T-helper 22 cell (primary cell): Measurements from ENCODE around the gene NFATC1.

Experiments used
- DNase-seq: peaks from one replicate; pipeline ENCODE4 v3.0.0-alpha.2; 2020; ENCODE audit warnings: low read depth

NFATC1 gene

GRCh38 chr18:79395761-79396404, at the start of gene NFATC1:
Gene NFATC1, plus strand, starts transcription at chr18:79395930. Its CDS starts 295 bp downstream, at chr18:79396225.
- peak; percentile 69 for DNase-seq

- DNase-seq: no peak
Measured at GRCh38 chr18:79345981-79346380, 49.7 kb upstream of the NFATC1 start.

DNA sequence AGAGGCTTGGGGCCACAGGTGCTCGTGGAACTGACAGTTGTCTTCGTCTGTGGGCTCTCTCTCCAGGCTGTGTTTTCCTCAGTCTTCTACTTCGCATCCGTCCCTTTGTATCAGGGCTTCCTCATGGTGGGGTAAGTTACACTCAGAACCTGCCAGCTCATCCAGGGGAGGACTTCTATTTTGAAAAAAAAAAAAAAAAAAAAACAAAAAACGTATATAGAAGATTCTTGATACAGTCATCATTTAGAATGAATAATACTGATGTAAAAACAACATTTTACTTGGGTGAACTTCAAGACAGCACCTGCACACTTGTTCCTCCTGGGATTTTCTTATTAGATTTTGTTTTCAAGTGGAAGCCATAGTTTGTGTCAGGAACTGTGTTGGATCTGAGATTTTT, 47.7 kb upstream of the NFATC1 start:
- no peak for DNase-seq

DNA sequence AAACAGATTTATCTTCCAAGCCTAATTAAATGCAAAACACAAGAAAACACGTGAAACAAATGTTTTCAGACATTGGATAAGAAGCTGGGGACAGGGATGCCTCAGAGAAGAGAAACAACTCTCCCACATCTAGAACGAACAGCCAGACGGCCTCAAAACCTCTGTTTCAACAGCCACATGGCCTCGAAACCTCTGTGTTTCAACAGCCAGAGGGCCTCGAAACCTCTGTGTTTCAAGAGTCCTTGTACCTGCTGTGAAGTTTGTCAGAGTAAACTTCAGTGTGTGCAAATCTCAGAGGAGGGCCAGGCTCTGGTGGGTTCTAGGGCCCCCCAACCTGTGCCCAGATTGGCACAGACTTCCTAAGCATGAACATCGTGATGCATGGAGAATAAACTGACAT, 43.3 kb upstream of the NFATC1 start:
- no peak for DNase-seq

DNA sequence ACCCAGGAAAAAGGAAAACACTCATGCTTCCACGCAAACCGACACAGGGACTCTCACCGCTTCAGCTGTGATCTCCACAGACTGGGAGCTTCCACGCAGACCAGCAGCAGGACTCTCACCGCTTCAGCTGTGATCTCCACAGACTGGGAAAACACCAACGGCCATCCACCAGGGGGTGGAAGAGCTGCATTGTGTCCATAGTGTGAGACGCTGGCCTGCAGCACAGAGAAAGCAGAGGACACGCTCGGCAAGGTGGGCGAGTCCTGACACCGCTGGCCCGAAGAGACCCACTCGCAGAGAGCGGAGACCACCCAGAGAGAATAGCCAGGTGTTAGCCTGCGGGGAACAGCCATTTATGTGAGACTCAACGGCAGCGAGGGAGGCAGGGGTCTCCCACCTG, 42.5 kb upstream of the NFATC1 start:
- DNase-seq: no peak

GRCh38 chr18:79354350-79354749, 41.4 kb upstream of the NFATC1 start:
- no peak for DNase-seq

- DNase-seq: no peak
Measured at GRCh38 chr18:79355433-79356335, 40.0 kb upstream of the NFATC1 start.

DNA sequence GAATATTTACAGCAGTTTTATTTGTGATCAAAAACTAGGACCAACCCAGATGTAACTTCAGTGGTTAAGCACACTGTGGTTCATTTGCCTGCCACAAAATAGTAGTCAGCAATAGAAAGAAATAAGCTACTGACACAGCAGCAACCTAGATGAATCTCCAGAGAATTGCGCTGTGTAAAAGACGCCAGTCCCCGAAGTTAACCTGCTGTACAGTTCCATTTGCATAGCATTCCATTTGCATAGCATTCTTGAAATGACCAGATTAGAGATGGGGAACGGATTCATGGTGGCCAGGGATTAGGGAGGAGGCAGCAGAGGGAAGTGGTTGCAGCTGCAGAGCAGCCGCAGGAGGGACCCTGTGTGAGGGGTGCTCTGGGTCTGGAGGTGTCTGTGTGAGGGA, 39.3 kb upstream of the NFATC1 start:
- no peak for DNase-seq

DNA sequence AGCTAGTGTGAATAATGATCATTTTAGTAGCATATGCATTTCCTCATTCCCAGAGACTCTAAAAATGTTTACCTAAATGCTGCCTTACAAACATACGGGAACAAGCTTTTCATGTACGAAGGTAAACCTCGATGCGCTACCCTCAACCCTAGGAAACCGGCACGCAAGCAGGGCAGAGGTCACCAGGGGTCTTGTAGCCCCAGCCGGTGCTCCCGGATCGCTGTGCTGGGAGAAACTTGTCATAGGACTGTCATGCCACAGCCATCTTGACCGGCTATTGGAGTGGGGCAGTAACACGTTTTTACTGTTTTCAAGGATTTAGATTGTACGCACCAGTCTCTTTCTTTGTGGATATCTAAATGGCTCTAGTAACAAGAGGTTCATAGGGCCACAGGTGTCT, 34.8 kb upstream of the NFATC1 start:
- no peak for DNase-seq

GRCh38 chr18:79361766-79362522, 33.8 kb upstream of the NFATC1 start:
- no peak for DNase-seq

DNA sequence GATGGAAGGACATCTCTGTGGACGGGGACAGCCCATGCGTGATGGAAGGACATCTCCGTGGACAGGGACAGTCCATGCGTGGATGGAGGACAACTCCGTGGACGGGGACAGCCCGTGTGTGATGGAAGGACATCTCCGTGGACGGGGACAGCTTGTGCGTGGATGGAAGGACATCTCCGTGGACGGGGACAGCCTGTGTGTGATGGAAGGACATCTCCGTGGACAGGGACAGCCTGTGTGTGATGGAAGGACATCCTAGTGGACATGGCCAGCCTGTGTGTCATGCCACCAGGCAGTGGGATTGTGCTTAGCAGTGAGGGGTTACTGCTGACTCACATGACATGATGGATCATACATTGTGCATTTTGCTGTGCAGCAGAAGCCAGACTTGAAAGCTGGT, 30.0 kb upstream of the NFATC1 start:
- no peak for DNase-seq

DNA sequence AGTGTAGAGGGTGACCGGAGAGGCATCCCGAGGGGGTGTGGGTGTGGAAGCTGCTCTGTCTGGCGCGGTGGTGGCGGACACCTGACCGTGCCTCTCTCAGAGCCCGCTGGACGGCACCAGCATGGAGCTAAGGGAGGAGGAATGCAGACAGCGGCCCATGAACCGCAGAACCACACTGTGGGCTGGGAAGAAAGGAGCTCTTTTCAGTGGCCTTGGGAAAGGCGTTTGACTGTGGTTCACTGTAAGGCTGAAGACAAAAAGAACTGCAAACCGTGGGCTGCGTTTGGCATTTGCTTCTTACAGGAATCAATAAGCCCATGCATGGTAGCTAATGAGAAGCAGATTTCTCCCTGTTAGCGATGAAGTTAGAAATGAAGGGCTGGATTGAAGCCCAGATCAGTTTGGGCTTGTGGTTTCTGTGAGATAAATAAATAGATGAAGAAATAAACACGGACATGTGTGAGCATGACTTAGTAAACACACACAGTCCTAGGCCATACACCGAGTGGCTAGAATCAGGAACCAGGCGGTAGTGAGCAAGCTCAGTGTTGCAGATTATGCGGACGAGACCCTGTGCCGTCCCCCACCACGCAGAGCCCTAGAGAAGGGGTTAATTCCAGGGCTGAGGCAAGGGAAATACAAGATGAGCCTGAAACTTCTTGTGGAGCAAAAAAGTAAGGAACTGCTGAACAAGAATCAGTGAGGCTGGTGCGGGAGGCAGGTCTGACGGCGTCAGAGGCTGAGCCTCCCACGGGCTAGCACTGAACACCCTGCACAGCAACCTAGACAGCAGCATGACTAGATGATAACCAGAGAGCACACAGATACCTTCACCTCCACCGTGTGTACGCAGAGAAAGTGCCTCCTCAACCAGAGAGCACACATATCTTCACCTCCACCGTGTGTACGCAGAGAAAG, 29.3 kb upstream of the NFATC1 start:
- DNase-seq: no peak

GRCh38 chr18:79367480-79367879, 28.2 kb upstream of the NFATC1 start:
- DNase-seq: no peak

GRCh38 chr18:79367989-79368388, 27.7 kb upstream of the NFATC1 start:
- DNase-seq: no peak

DNA sequence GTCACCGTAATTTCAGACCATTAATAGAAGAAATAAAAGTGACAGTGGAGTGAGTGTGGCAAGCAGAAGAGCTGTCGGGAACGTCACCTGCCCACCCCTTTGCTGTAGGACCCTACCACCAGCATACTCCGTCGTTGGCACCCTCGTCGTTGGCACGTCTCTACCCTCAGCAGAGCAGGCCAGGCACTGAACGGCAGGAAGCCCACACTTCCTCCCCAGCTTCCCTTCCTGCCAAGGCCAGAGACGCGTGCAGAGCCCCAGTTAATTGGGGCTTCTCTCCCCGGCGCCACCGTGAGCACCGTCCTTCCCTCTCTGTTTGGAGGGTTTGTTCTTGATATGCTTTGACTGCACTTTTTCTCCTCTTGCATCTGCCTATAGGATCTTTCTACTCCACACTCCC, 27.0 kb upstream of the NFATC1 start:
- no peak for DNase-seq

GRCh38 chr18:79371561-79372121, 24.1 kb upstream of the NFATC1 start:
- no peak for DNase-seq

DNA sequence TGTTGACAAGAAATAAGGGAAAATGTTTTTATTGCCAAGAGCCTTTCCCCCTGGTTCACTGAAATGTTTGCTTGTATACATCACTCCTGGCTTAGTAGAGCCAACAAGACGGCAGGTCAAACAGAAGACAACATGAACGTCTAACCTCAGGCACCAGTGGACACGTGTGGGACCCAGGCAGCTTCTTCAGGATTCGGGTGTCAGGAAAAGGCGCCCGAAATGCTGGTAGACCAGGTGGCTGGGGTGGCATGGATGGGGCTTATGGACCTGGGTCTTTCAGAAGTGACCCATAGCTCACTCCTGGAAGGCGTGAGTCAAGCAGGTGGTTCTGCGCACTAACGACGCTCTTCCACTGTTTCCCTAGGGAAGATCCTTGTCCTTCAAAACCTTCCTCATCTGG, 23.3 kb upstream of the NFATC1 start:
- no peak for DNase-seq

GRCh38 chr18:79372991-79373390, 22.7 kb upstream of the NFATC1 start:
- DNase-seq: no peak

GRCh38 chr18:79373736-79374135, 22.0 kb upstream of the NFATC1 start:
- no peak for DNase-seq

- DNase-seq: no peak
Measured at GRCh38 chr18:79374408-79375171, 21.1 kb upstream of the NFATC1 start.
